GM23338 (cell line): ENCODE results near the gene DDR2. TPM values are rescaled to one million over a fixed set of nuclear protein-coding genes. Genes with fewer than 3 reads are reported as not detected.

Experiments used
- ATAC-seq: fragments of 200-7000 bp; cut with Tn5 transposase; 3 replicates; pipeline ENCODE4 v1.9.1; 2020
- DNase-seq: peaks from one replicate; pipeline ENCODE4 v3.0.0-alpha.2; 2015; ENCODE audit warnings: low spot score
- H2AFZ ChIP-seq: fragments of 200-600 bp; sonication (generic); 2 replicates; pipeline ENCODE4 v1.8.0; 2016; ENCODE audit warnings: antibody characterized with exemption, mild to moderate bottlenecking, moderate library complexity
- H3F3A ChIP-seq: fragments of 200-600 bp; sonication (generic); replicated peaks from 2 replicates; pipeline ENCODE4 v1.8.0; 2017; ENCODE audit warnings: antibody characterized with exemption, mixed run types, low read depth
- H3K27ac ChIP-seq: fragments of 200-600 bp; sonication (generic); 2 replicates; pipeline ENCODE4 v1.6.1; 2016; ENCODE audit warnings: low read depth
- H3K27me3 ChIP-seq: fragments of 200-600 bp; sonication (generic); 2 replicates; pipeline ENCODE4 v1.8.0; 2016; ENCODE audit warnings: mild to moderate bottlenecking, mixed run types, moderate library complexity; ENCODE audit not compliant: insufficient read depth
- H3K36me3 ChIP-seq: fragments of 200-600 bp; sonication (generic); 2 replicates; pipeline ENCODE4 v1.8.0; 2016; ENCODE audit warnings: mild to moderate bottlenecking; ENCODE audit not compliant: insufficient read depth
- H3K4me1 ChIP-seq: fragments of 200-600 bp; sonication (generic); 2 replicates; pipeline ENCODE4 v1.8.0; 2016; ENCODE audit warnings: mild to moderate bottlenecking, moderate library complexity; ENCODE audit not compliant: insufficient read depth
- H3K4me2 ChIP-seq: fragments of 200-600 bp; sonication (generic); 2 replicates; pipeline ENCODE4 v1.7.1; 2017; ENCODE audit warnings: mixed run types
- H3K4me3 ChIP-seq: fragments of 200-600 bp; sonication (generic); 2 replicates; pipeline ENCODE4 v1.6.1; 2016; ENCODE audit warnings: mixed run types
- H3K79me2 ChIP-seq: fragments of 200-600 bp; sonication (generic); replicated peaks from 2 replicates; pipeline ENCODE4 v1.8.0; 2017; ENCODE audit warnings: mild to moderate bottlenecking; ENCODE audit not compliant: insufficient read depth
- H3K9me2 ChIP-seq: fragments of 200-600 bp; sonication (generic); 2 replicates; pipeline ENCODE4 v1.8.0; 2017; ENCODE audit not compliant: insufficient read depth
- H4K20me1 ChIP-seq: fragments of 200-600 bp; sonication (generic); replicated peaks from 2 replicates; pipeline ENCODE4 v1.8.0; 2017; ENCODE audit warnings: mild to moderate bottlenecking; ENCODE audit not compliant: insufficient read depth
- H3K27ac Mint-ChIP-seq: 2 replicates; pipeline ENCODE4 v1.8.0; 2020; ENCODE audit warnings: inconsistent platforms, mild to moderate bottlenecking, moderate library complexity, mixed read lengths
- H3K27me3 Mint-ChIP-seq: 3 replicates; pipeline ENCODE4 v1.8.0; 2022; ENCODE audit warnings: low read depth, mild to moderate bottlenecking, moderate library complexity, mixed read lengths, inconsistent platforms; ENCODE audit not compliant: insufficient read depth, poor library complexity
- H3K36me3 Mint-ChIP-seq: 3 replicates; pipeline ENCODE4 v1.8.0; 2021; ENCODE audit warnings: low read depth, mild to moderate bottlenecking, inconsistent platforms, moderate library complexity, mixed read lengths
- H3K4me1 Mint-ChIP-seq: 3 replicates; pipeline ENCODE4 v1.8.0; 2020; ENCODE audit warnings: mild to moderate bottlenecking, inconsistent platforms, mixed read lengths
- H3K4me3 Mint-ChIP-seq: 3 replicates; pipeline ENCODE4 v1.8.0; 2021; ENCODE audit warnings: moderate library complexity, mild to moderate bottlenecking, inconsistent platforms, mixed read lengths
- H3K9me3 Mint-ChIP-seq: 3 replicates; pipeline ENCODE4 v1.8.0; 2020; ENCODE audit warnings: moderate library complexity, mild to moderate bottlenecking, inconsistent platforms, mixed read lengths
- CREB1 ChIP-seq: fragments of 250-450 bp; sonication (Bioruptor Pico); IDR thresholded peaks from 2 replicates; pipeline ENCODE4 v1.5.0; 2020; ENCODE audit warnings: low read depth, mild to moderate bottlenecking, moderate library complexity
- EZH2 ChIP-seq: fragments of 200-600 bp; sonication (generic); IDR thresholded peaks from one replicate; pipeline ENCODE4 v1.8.0; 2017; ENCODE audit warnings: antibody characterized with exemption, mild to moderate bottlenecking, low read depth; ENCODE audit not compliant: unreplicated experiment
- EZH2phosphoT487 ChIP-seq: fragments of 200-600 bp; sonication (generic); IDR thresholded peaks from one replicate; pipeline ENCODE4 v1.8.1; 2018; ENCODE audit warnings: antibody characterized with exemption; ENCODE audit not compliant: unreplicated experiment
- JUNB ChIP-seq: IDR thresholded peaks from one replicate; pipeline ENCODE4 v1.6.1; 2016; ENCODE audit warnings: antibody characterized with exemption; ENCODE audit not compliant: unreplicated experiment
- NANOG ChIP-seq: IDR thresholded peaks from 2 replicates; pipeline ENCODE4 v1.6.1; 2016; ENCODE audit warnings: antibody characterized with exemption, borderline replicate concordance
- POLR2AphosphoS5 ChIP-seq: IDR thresholded peaks from 2 replicates; pipeline ENCODE4 v1.6.1; 2016; ENCODE audit warnings: antibody characterized with exemption, low read depth
- STAT1 ChIP-seq: IDR thresholded peaks from one replicate; pipeline ENCODE4 v1.6.1; 2016; ENCODE audit warnings: antibody characterized with exemption; ENCODE audit not compliant: unreplicated experiment
- ZNF114 ChIP-seq: fragments of 250-450 bp; sonication (Bioruptor Pico); IDR thresholded peaks from 2 replicates; pipeline ENCODE4 v1.5.0; 2020; ENCODE audit warnings: mild to moderate bottlenecking, moderate library complexity
- ZNF331 ChIP-seq: fragments of 250-450 bp; sonication (Bioruptor Pico); IDR thresholded peaks from 2 replicates; pipeline ENCODE4 v1.5.0; 2020; ENCODE audit warnings: low read depth, mild to moderate bottlenecking, moderate library complexity
- polyA plus RNA-seq: library from polyadenylated mRNA; unstranded; fragments of >200 nt; fragmentation: Nextera tagmentation; extraction: Ambion mirVana; gene quantifications from 2 replicates; pipeline ENCODE4 v1.2.1, GENCODE V29; 2016
- total RNA-seq: library from RNA; depleted of rRNA; stranded (reverse); fragments of >200 nt; shearing (Covaris generic); gene quantifications from 2 replicates; pipeline ENCODE4 v1.2.3, GENCODE V29; 2014
- TF ChIP-seq, protein P1 (sequence below), 2 experiments: fragments of 200-600 bp in 1 of 2; sonication (generic) in 1 of 2; conservative IDR thresholded peaks; 2 replicates each; pipeline versions ENCODE4 v1.5.1 to v1.6.1; 2016 to 2017; ENCODE audit warnings: antibody characterized with exemption in 2 of 2, low read depth in 2 of 2, mild to moderate bottlenecking in 2 of 2, moderate library complexity in 1 of 2
- TF ChIP-seq, protein P2 (sequence below): IDR thresholded peaks from 2 replicates; pipeline ENCODE4 v1.6.1; 2016; ENCODE audit warnings: antibody characterized with exemption
- TF ChIP-seq, protein P3 (sequence below): fragments of 250-450 bp; sonication (Bioruptor Pico); IDR thresholded peaks from 2 replicates; pipeline ENCODE4 v1.5.0; 2020; ENCODE audit warnings: mild to moderate bottlenecking, moderate library complexity
- TF ChIP-seq, protein P4 (sequence below): IDR thresholded peaks from one replicate; pipeline ENCODE4 v1.6.1; 2018; ENCODE audit warnings: antibody characterized with exemption; ENCODE audit not compliant: unreplicated experiment

The DDR2 gene
- total and polyA plus RNA-seq, 2 experiments from 2014 or later, result 0.66 to 1.8 TPM

DNA sequence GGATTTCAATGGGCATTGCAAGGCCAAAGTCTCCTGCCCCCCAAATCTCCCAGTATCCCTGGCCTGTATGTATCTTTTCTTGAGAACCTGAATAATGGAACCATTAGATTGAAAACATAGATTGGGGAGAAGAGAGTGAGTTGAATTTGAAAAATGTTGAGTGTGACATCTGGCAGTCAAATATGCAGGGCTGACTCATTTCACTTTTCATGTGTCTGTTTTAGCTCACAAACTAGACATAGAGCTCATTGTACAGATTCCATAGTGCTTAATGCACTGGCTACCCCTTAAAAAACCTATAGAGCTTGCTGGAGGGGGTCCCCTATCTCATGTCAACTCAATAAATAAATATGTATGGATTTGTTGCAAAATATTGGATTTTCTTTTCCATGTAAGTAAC lies 30.8 kb downstream of the DDR2 start:
- peaks cover 2% of the 10 kb centered on the region for H3K27me3 Mint-ChIP-seq
- Histone ChIP-seq H4K20me1 (no peaks in the 10 kb centered on the region), H3F3A (no peaks in the 10 kb centered on the region), H3K4me1 (no peaks in the 10 kb centered on the region; the same call in 1 of the 2 replicates), H3K27ac (no peak overlapping the region), H3K4me3 (no peak overlapping the region), H2AFZ (peak overlapping the region; percentile 35; the same call in 1 of the 2 replicates), H3K27me3 (no peaks in the 10 kb centered on the region), H3K9me2 (no peaks in the 10 kb centered on the region), H3K79me2 (no peaks in the 10 kb centered on the region), H3K36me3 (no peaks in the 10 kb centered on the region), H3K4me2 (no peak overlapping the region)
- H3K36me3 Mint-ChIP-seq, result no peaks in the 10 kb centered on the region
- H3K4me1 Mint-ChIP-seq, result no peaks in the 10 kb centered on the region
- TF ChIP-seq ZNF114, result no peak
- TF ChIP-seq JUNB, result no peak
- TF ChIP-seq, protein P1, sequence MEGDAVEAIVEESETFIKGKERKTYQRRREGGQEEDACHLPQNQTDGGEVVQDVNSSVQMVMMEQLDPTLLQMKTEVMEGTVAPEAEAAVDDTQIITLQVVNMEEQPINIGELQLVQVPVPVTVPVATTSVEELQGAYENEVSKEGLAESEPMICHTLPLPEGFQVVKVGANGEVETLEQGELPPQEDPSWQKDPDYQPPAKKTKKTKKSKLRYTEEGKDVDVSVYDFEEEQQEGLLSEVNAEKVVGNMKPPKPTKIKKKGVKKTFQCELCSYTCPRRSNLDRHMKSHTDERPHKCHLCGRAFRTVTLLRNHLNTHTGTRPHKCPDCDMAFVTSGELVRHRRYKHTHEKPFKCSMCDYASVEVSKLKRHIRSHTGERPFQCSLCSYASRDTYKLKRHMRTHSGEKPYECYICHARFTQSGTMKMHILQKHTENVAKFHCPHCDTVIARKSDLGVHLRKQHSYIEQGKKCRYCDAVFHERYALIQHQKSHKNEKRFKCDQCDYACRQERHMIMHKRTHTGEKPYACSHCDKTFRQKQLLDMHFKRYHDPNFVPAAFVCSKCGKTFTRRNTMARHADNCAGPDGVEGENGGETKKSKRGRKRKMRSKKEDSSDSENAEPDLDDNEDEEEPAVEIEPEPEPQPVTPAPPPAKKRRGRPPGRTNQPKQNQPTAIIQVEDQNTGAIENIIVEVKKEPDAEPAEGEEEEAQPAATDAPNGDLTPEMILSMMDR (conservative IDR thresholded peaks at IDR 0.05; ENCODE audit: low read depth in 2 of 2), result no peak
- TF ChIP-seq POLR2AphosphoS5, result no peak
- no peak for TF ChIP-seq NANOG
- TF ChIP-seq, protein P2, sequence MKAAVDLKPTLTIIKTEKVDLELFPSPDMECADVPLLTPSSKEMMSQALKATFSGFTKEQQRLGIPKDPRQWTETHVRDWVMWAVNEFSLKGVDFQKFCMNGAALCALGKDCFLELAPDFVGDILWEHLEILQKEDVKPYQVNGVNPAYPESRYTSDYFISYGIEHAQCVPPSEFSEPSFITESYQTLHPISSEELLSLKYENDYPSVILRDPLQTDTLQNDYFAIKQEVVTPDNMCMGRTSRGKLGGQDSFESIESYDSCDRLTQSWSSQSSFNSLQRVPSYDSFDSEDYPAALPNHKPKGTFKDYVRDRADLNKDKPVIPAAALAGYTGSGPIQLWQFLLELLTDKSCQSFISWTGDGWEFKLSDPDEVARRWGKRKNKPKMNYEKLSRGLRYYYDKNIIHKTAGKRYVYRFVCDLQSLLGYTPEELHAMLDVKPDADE, result no peak
- no peak for TF ChIP-seq STAT1
- no peak for TF ChIP-seq CREB1 (CRISPR knock-in tag)
- TF ChIP-seq, protein P3, sequence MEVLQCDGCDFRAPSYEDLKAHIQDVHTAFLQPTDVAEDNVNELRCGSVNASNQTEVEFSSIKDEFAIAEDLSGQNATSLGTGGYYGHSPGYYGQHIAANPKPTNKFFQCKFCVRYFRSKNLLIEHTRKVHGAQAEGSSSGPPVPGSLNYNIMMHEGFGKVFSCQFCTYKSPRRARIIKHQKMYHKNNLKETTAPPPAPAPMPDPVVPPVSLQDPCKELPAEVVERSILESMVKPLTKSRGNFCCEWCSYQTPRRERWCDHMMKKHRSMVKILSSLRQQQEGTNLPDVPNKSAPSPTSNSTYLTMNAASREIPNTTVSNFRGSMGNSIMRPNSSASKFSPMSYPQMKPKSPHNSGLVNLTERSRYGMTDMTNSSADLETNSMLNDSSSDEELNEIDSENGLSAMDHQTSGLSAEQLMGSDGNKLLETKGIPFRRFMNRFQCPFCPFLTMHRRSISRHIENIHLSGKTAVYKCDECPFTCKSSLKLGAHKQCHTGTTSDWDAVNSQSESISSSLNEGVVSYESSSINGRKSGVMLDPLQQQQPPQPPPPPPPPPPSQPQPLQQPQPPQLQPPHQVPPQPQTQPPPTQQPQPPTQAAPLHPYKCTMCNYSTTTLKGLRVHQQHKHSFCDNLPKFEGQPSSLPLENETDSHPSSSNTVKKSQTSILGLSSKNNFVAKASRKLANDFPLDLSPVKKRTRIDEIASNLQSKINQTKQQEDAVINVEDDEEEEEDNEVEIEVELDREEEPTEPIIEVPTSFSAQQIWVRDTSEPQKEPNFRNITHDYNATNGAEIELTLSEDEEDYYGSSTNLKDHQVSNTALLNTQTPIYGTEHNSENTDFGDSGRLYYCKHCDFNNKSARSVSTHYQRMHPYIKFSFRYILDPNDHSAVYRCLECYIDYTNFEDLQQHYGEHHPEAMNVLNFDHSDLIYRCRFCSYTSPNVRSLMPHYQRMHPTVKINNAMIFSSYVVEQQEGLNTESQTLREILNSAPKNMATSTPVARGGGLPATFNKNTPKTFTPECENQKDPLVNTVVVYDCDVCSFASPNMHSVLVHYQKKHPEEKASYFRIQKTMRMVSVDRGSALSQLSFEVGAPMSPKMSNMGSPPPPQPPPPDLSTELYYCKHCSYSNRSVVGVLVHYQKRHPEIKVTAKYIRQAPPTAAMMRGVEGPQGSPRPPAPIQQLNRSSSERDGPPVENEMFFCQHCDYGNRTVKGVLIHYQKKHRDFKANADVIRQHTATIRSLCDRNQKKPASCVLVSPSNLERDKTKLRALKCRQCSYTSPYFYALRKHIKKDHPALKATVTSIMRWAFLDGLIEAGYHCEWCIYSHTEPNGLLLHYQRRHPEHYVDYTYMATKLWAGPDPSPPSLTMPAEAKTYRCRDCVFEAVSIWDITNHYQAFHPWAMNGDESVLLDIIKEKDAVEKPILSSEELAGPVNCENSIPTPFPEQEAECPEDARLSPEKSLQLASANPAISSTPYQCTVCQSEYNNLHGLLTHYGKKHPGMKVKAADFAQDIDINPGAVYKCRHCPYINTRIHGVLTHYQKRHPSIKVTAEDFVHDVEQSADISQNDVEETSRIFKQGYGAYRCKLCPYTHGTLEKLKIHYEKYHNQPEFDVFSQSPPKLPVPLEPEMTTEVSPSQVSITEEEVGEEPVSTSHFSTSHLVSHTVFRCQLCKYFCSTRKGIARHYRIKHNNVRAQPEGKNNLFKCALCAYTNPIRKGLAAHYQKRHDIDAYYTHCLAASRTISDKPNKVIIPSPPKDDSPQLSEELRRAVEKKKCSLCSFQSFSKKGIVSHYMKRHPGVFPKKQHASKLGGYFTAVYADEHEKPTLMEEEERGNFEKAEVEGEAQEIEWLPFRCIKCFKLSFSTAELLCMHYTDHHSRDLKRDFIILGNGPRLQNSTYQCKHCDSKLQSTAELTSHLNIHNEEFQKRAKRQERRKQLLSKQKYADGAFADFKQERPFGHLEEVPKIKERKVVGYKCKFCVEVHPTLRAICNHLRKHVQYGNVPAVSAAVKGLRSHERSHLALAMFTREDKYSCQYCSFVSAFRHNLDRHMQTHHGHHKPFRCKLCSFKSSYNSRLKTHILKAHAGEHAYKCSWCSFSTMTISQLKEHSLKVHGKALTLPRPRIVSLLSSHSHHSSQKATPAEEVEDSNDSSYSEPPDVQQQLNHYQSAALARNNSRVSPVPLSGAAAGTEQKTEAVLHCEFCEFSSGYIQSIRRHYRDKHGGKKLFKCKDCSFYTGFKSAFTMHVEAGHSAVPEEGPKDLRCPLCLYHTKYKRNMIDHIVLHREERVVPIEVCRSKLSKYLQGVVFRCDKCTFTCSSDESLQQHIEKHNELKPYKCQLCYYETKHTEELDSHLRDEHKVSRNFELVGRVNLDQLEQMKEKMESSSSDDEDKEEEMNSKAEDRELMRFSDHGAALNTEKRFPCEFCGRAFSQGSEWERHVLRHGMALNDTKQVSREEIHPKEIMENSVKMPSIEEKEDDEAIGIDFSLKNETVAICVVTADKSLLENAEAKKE, result no peak
- TF ChIP-seq EZH2phosphoT487, result no peak
- TF ChIP-seq, protein P4, sequence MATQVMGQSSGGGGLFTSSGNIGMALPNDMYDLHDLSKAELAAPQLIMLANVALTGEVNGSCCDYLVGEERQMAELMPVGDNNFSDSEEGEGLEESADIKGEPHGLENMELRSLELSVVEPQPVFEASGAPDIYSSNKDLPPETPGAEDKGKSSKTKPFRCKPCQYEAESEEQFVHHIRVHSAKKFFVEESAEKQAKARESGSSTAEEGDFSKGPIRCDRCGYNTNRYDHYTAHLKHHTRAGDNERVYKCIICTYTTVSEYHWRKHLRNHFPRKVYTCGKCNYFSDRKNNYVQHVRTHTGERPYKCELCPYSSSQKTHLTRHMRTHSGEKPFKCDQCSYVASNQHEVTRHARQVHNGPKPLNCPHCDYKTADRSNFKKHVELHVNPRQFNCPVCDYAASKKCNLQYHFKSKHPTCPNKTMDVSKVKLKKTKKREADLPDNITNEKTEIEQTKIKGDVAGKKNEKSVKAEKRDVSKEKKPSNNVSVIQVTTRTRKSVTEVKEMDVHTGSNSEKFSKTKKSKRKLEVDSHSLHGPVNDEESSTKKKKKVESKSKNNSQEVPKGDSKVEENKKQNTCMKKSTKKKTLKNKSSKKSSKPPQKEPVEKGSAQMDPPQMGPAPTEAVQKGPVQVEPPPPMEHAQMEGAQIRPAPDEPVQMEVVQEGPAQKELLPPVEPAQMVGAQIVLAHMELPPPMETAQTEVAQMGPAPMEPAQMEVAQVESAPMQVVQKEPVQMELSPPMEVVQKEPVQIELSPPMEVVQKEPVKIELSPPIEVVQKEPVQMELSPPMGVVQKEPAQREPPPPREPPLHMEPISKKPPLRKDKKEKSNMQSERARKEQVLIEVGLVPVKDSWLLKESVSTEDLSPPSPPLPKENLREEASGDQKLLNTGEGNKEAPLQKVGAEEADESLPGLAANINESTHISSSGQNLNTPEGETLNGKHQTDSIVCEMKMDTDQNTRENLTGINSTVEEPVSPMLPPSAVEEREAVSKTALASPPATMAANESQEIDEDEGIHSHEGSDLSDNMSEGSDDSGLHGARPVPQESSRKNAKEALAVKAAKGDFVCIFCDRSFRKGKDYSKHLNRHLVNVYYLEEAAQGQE, result no peak
- TF ChIP-seq ZNF331 (CRISPR knock-in tag), result no peak
- TF ChIP-seq EZH2, result no peak
- no peak for DNase-seq
- no peaks in the 10 kb centered on the region for H3K9me3 Mint-ChIP-seq
- H3K27ac Mint-ChIP-seq, result no peak overlapping the region
- no peak overlapping the region for H3K4me3 Mint-ChIP-seq
- no peak for ATAC-seq
